WTC11 (cell line): ENCODE measurements around the gene GDF2. TPM values are rescaled to one million over a fixed set of nuclear protein-coding genes. Genes with fewer than 3 reads are reported as not detected.

Source experiments
- ATAC-seq: fragments of 200-7000 bp; cut with Tn5 transposase; 2 replicates; pipeline ENCODE4 v1.10.0; 2021; ENCODE audit warnings: mild to moderate bottlenecking, moderate library complexity
- CTCF ChIA-PET: fragments of 300-600 bp; sonication (Branson Sonifier 250); formaldehyde crosslinking; loops from one replicate; lab custom pipeline; 2021; ENCODE audit warnings: antibody characterized with exemption; lab: Charles Lee
- POLR2A ChIA-PET: fragments of 350-600 bp; sonication (Branson Sonifier 250); formaldehyde crosslinking; loops from one replicate; lab custom pipeline; 2021; ENCODE audit warnings: antibody characterized with exemption; lab: Charles Lee
- DNase-seq: peaks from one replicate; pipeline ENCODE4 v3.0.0; 2021; ENCODE audit warnings: low spot score
- H3K27ac Mint-ChIP-seq: 2 replicates; pipeline ENCODE4 v1.8.0; 2021; ENCODE audit warnings: mixed read lengths
- H3K27me3 Mint-ChIP-seq: 2 replicates; pipeline ENCODE4 v1.8.0; 2021; ENCODE audit warnings: low read depth, mild to moderate bottlenecking, moderate library complexity, mixed read lengths
- H3K36me3 Mint-ChIP-seq: 2 replicates; pipeline ENCODE4 v1.8.0; 2021; ENCODE audit warnings: mixed read lengths
- H3K4me1 Mint-ChIP-seq: 2 replicates; pipeline ENCODE4 v1.8.0; 2022; ENCODE audit warnings: mixed read lengths
- H3K4me3 Mint-ChIP-seq: 2 replicates; pipeline ENCODE4 v1.8.0; 2021; ENCODE audit warnings: mild to moderate bottlenecking, moderate library complexity, mixed read lengths
- H3K9me3 Mint-ChIP-seq: 2 replicates; pipeline ENCODE4 v1.8.0; 2021; ENCODE audit warnings: mixed read lengths
- CBFB ChIP-seq: sonication (generic); formaldehyde crosslinking; IDR thresholded peaks from 2 replicates; pipeline ENCODE4 v1.8.1; 2022; ENCODE audit warnings: mild to moderate bottlenecking, low read depth, missing genetic modification reagents
- CTCF ChIP-seq: fragments of 200-600 bp; IDR thresholded peaks from 2 replicates; pipeline ENCODE4 v1.8.0; 2022; ENCODE audit warnings: antibody characterized with exemption
- E2F4 ChIP-seq: sonication (generic); formaldehyde crosslinking; IDR thresholded peaks from 2 replicates; pipeline ENCODE4 v1.8.1; 2022; ENCODE audit warnings: low read depth, mild to moderate bottlenecking, moderate library complexity, missing genetic modification reagents, borderline replicate concordance
- EMX1 ChIP-seq: fragments of 250-450 bp; sonication (Bioruptor Pico); IDR thresholded peaks from 2 replicates; pipeline ENCODE4 v1.8.0; 2021; ENCODE audit warnings: mild to moderate bottlenecking
- ERG ChIP-seq: fragments of 250-450 bp; sonication (Bioruptor Pico); IDR thresholded peaks from 2 replicates; pipeline ENCODE4 v1.8.0; 2021; ENCODE audit warnings: mild to moderate bottlenecking
- IRF2 ChIP-seq: sonication (generic); formaldehyde crosslinking; IDR thresholded peaks from 2 replicates; pipeline ENCODE4 v1.8.0; 2022; ENCODE audit warnings: low read depth, missing genetic modification reagents, borderline replicate concordance
- NFATC4 ChIP-seq: fragments of 250-450 bp; sonication (Bioruptor Pico); IDR thresholded peaks from 2 replicates; pipeline ENCODE4 v1.9.0; 2021; ENCODE audit warnings: mild to moderate bottlenecking
- NFYB ChIP-seq: sonication (generic); formaldehyde crosslinking; conservative IDR thresholded peaks from 2 replicates; pipeline ENCODE4 v1.8.0; 2022; ENCODE audit warnings: low read depth, missing genetic modification reagents
- RORB ChIP-seq: fragments of 250-450 bp; sonication (Bioruptor Pico); IDR thresholded peaks from 2 replicates; pipeline ENCODE4 v1.9.0; 2021; ENCODE audit warnings: mild to moderate bottlenecking
- SOX15 ChIP-seq: fragments of 250-450 bp; sonication (Bioruptor Pico); IDR thresholded peaks from 2 replicates; pipeline ENCODE4 v1.9.0; 2021; ENCODE audit warnings: mild to moderate bottlenecking
- ZNF121 ChIP-seq: sonication (generic); formaldehyde crosslinking; IDR thresholded peaks from 2 replicates; pipeline ENCODE4 v1.8.0; 2023; ENCODE audit warnings: missing genetic modification reagents
- ZNF396 ChIP-seq: fragments of 250-450 bp; sonication (Bioruptor Pico); IDR thresholded peaks from 2 replicates; pipeline ENCODE4 v1.8.0; 2021; ENCODE audit warnings: mild to moderate bottlenecking, moderate library complexity, borderline replicate concordance
- ZNF532 ChIP-seq: fragments of 250-450 bp; sonication (Bioruptor Pico); IDR thresholded peaks from 2 replicates; pipeline ENCODE4 v1.9.0; 2021; ENCODE audit warnings: mild to moderate bottlenecking, borderline replicate concordance
- total RNA-seq: library from RNA; stranded (reverse); gene quantifications from 3 replicates; pipeline ENCODE4 v1.2.3, GENCODE V29; 2021
- TF ChIP-seq, protein P1 (sequence below): sonication (generic); formaldehyde crosslinking; IDR thresholded peaks from 2 replicates; pipeline ENCODE4 v1.8.0; 2022; ENCODE audit warnings: missing genetic modification reagents
- TF ChIP-seq, protein P2 (sequence below): sonication (generic); formaldehyde crosslinking; IDR thresholded peaks from 2 replicates; pipeline ENCODE4 v1.8.1; 2023; ENCODE audit warnings: mild to moderate bottlenecking, missing genetic modification reagents, moderate library complexity

The GDF2 gene
- total RNA-seq, 1 experiment from 2014 or later: not detected

DNA sequence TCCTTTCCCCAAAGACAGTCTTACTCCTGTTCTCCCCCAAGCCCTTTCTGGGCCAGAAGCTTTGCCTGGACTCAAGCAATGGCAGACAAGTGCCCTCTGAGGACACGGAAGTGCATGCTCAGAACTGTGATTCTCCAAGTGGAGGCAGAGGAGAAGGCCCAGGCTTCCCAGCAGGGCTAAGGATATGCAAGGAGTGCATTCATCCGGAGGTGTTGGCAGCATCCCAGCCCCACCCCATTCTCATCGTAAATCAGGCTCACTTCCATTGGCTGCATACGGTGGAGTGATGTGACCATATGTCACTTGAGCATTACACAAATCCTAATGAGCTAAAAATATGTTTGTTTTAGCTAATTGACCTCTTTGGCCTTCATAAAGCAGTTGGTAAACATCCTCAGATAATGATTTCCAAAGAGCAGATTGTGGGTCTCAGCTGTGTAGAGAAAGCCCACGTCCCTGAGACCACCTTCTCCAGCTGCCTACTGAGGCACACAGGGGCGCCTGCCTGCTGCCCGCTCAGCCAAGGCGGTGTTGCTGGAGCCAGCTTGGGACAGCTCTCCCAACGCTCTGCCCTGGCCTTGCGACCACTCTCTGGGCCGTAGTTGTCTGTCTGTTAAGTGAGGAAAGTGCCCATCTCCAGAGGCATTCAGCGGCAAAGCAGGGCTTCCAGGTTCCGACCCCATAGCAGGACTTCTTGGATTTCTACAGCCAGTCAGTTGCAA, 24.5 kb downstream of the GDF2 start:
- ATAC-seq (no peak), DNase-seq (no peak)
- Mint-ChIP-seq H3K27ac (no peak overlapping the region), H3K27me3 (no peaks in the 10 kb centered on the region), H3K36me3 (no peaks in the 10 kb centered on the region), H3K4me1 (peaks cover 22% of the 10 kb centered on the region), H3K9me3 (no peaks in the 10 kb centered on the region), H3K4me3 (no peak overlapping the region)
- CTCF ChIA-PET: no interaction called here
- POLR2A ChIA-PET: no interaction called here
- TF ChIP-seq ZNF121: no peak
- no peak for TF ChIP-seq SOX15 (CRISPR knock-in tag)
- no peak for TF ChIP-seq RORB (CRISPR knock-in tag)
- TF ChIP-seq, protein P1, sequence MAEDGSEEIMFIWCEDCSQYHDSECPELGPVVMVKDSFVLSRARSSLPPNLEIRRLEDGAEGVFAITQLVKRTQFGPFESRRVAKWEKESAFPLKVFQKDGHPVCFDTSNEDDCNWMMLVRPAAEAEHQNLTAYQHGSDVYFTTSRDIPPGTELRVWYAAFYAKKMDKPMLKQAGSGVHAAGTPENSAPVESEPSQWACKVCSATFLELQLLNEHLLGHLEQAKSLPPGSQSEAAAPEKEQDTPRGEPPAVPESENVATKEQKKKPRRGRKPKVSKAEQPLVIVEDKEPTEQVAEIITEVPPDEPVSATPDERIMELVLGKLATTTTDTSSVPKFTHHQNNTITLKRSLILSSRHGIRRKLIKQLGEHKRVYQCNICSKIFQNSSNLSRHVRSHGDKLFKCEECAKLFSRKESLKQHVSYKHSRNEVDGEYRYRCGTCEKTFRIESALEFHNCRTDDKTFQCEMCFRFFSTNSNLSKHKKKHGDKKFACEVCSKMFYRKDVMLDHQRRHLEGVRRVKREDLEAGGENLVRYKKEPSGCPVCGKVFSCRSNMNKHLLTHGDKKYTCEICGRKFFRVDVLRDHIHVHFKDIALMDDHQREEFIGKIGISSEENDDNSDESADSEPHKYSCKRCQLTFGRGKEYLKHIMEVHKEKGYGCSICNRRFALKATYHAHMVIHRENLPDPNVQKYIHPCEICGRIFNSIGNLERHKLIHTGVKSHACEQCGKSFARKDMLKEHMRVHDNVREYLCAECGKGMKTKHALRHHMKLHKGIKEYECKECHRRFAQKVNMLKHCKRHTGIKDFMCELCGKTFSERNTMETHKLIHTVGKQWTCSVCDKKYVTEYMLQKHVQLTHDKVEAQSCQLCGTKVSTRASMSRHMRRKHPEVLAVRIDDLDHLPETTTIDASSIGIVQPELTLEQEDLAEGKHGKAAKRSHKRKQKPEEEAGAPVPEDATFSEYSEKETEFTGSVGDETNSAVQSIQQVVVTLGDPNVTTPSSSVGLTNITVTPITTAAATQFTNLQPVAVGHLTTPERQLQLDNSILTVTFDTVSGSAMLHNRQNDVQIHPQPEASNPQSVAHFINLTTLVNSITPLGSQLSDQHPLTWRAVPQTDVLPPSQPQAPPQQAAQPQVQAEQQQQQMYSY (CRISPR knock-in tag): no peak
- TF ChIP-seq ERG (CRISPR knock-in tag): no peak
- TF ChIP-seq CTCF: no peak

DNA sequence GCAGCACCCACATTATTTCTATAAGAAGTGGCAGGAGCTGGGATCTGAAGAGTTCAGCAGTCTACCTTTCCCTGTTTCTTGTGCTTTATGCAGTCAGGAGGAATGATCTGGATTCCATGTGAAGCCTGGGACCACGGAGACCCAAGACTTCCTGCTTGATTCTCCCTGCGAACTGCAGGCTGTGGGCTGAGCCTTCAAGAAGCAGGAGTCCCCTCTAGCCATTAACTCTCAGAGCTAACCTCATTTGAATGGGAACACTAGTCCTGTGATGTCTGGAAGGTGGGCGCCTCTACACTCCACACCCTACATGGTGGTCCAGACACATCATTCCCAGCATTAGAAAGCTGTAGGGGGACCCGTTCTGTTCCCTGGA, 25.0 kb downstream of the GDF2 start:
- no peak overlapping the region for H3K4me3 Mint-ChIP-seq
- H3K9me3 Mint-ChIP-seq: no peaks in the 10 kb centered on the region
- no peak for TF ChIP-seq ZNF396 (CRISPR knock-in tag)
- TF ChIP-seq E2F4: no peak
- no peak for TF ChIP-seq CBFB
- no peak for TF ChIP-seq EMX1 (CRISPR knock-in tag)
- no peak overlapping the region for H3K27ac Mint-ChIP-seq
- ChIA-PET POLR2A (no interaction called here), CTCF (no interaction called here)
- ATAC-seq (no peak), DNase-seq (no peak)
- peaks cover 18% of the 10 kb centered on the region for H3K4me1 Mint-ChIP-seq
- no peaks in the 10 kb centered on the region for H3K36me3 Mint-ChIP-seq
- no peaks in the 10 kb centered on the region for H3K27me3 Mint-ChIP-seq

GRCh38 chr10:47348138-47348651, 25.9 kb downstream of the GDF2 start, which contains the start of gene RBP3:
Gene RBP3, plus strand, starts transcription at chr10:47348363. Its CDS starts 122 bp downstream, at chr10:47348485.
- Mint-ChIP-seq H3K4me3 (no peak within 1 kb of the TSS), H3K27ac (no peak within 1 kb of the TSS), H3K27me3 (no peaks in the 10 kb centered on the region), H3K9me3 (no peaks in the 10 kb centered on the region), H3K36me3 (no peaks in the 10 kb centered on the region), H3K4me1 (peaks cover 9% of the 10 kb centered on the region)
- DNase-seq: no peak
- CTCF ChIA-PET: interaction anchor here (0.7 kb wide), 1 partner anchor 13 kb away, joined by 3 read pairs; no protein-coding TSS in a partner anchor
- ATAC-seq: no peak
- POLR2A ChIA-PET: no interaction called here
- TF ChIP-seq, protein P2, sequence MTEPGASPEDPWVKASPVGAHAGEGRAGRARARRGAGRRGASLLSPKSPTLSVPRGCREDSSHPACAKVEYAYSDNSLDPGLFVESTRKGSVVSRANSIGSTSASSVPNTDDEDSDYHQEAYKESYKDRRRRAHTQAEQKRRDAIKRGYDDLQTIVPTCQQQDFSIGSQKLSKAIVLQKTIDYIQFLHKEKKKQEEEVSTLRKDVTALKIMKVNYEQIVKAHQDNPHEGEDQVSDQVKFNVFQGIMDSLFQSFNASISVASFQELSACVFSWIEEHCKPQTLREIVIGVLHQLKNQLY (CRISPR knock-in tag): no peak
- TF ChIP-seq NFATC4 (no peak), IRF2 (CRISPR knock-in tag) (no peak), ZNF532 (CRISPR knock-in tag) (no peak), E2F4 (no peak), NFYB (CRISPR knock-in tag) (no peak)
